GM18867 (cell line): ENCODE results near the gene SLC25A42.

Experiments used
- ATAC-seq: cut with Tn5 transposase; IDR thresholded peaks from one replicate; pipeline ENCODE4 v1.9.1; 2021; ENCODE audit warnings: mild to moderate bottlenecking, moderate library complexity; ENCODE audit not compliant: unreplicated experiment

SLC25A42 gene

DNA sequence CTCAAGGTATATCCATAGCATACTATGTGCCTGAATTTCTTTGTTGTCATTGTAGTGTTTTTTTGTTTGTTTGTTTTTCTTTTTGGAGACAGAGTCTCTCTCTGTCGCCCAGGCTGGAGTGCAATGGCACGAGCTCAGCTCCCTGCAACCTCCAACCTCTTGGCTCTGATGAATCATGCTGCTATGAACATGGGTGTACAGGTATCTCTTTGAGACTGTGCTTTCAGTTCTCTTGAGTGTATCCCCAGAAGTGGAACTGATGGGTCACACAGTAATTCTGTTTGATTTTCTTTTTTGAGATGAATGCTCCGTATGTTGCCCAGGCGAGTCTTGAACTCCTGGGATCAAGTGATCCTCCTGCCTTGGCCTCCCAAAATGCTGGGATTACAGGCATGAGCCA is 13.7 kb upstream of the SLC25A42 start:
- no peak for ATAC-seq

DNA sequence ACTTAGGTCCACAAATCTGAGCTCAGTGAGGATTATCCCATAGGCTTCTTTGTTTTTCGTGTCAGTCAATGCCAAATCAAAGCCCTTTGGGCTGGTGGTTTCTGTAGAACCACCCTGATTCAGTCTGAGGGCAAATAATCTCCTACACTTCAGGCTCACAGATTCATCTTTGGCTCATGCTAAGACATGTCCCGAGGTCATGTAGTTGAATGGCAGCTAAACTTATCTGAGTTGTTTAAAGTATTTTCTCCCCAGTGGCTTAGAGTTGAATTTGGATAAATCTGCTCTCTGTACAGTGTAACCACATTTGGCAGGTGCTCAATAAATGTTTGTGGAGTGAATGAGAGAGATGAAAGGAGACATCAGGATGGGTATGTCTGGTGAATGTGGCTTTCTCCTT is 13.1 kb upstream of the SLC25A42 start:
- no peak for ATAC-seq

- no peak for ATAC-seq
Observed at GRCh38 chr19:19051478-19052213, 12.1 kb upstream of the SLC25A42 start.

DNA sequence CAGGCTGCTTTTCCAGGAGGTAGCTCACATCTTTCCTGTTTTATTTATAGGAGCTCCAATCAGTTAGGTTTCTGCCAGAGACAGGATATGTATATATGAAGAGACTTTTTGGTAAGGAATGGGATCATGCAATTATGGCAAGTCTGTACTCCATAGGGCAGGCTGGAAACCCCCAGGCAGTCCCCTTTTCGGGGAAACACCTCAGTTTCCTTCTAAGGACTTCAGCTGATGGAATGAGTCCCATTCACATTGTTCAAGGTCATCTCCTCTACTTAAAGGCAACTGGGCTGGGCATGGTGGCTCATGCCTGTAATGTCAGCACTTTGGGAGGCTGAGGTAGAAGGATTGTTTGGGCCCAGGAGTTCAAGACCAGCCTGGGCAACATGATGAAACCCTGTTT is 10.9 kb upstream of the SLC25A42 start:
- ATAC-seq = no peak

DNA sequence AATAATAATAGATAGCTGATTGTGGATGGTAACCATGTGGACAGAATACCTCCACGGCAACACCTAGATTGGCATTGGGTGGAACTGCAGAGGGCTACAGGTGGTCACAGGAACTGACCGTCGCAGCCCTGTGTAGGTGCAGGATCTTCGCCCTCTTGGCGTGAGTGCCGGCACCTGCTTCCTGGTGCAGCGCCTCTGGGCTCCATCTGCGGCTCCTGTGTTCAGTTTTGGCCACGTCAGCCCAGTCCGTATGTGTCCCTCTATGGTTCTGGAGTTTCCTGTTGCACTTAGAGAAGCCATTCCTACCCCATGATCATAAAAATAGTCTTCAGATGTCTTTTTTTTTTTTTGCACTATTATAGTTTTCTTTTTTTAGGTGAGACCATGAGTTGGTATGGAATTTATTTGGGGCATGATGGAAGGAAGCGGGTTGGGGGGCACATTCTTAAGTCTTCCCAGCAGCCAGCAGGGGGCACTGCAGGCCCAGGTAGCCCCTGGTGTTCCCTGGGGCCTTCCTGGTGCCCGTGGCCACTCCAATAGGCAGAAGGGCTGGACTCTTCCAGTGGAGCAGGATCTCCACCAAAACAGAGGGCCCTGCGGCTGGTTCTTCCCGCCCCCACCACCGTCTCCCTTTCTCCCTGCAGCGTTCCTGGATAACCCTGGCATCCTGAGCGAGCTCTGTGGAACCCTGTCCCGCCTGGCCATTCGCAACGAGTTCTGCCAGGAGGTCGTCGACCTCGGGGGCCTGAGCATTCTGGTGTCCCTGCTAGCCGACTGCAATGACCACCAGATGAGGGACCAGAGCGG is 10.1 kb upstream of the SLC25A42 start:
- no peak for ATAC-seq

DNA sequence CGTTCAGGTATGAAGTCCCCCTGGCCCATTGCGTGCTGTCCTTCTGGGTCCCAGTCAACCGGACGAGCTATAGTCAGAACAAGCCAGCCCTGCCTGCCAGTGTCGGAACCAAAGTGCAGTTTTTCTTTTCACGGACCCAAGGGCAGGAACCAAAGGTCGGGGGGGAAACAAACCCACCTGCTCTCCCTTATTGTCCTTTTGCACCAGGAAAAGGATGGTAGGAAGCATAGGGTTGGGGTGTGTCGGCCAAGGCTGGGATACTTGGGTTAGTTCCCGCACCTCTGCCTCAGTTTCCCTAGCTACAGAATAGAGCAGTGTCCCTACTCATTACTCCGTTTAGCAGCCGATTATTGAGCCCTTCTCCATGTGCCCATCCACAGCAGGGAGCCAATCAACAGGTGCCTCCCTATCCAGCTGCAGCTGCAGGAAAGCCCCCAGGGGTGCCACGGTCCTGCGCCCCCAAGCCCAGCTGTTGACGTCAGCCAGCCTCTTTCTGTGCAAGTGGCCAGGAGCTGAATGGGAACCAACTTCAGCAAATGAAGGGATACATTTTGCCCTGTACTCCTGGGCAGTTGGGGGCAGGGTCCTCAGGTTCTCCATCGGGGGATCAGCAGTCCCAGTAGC is 9.4 kb upstream of the SLC25A42 start:
- no peak for ATAC-seq

- ATAC-seq = no peak
Observed at GRCh38 chr19:19054939-19055440, 8.8 kb upstream of the SLC25A42 start.

- ATAC-seq = no peak
Observed at GRCh38 chr19:19055701-19056100, 8.1 kb upstream of the SLC25A42 start.

DNA sequence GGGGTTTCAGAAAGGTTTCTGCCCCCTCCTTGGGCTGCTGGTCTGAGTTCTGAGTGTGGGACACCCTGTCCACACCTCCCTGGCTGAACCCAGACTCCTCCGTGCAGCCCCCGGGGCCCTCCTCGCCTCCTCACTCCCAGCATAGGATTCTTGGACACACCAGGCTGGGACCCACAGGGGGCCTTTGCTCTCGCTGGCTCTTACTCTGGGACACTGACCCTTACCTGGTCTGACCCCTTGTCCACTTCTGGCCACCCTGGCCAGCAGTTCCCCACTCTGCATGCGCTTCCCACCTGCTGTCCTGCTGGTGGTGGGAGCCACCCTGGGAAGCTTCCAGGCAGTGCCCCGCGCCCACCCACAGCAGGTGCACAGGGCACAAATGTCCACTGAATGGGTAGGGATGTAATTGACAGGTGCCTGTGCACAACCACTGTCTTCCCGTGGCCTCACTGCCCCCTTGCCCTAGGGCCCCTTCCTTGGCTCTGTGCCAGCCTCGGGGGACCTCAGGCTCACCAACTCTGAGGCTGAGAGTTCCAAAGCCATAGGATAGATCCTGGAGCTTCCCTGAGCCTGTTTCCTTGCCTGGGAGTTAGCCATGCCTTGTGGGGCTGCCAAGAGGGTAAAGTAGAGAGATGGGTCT is 7.0 kb upstream of the SLC25A42 start:
- ATAC-seq = no peak

- no peak for ATAC-seq
Observed at GRCh38 chr19:19057317-19057716, 6.5 kb upstream of the SLC25A42 start.

- no peak for ATAC-seq
Observed at GRCh38 chr19:19057720-19058119, 6.1 kb upstream of the SLC25A42 start.

- ATAC-seq = no peak
Observed at GRCh38 chr19:19059018-19059836, 4.6 kb upstream of the SLC25A42 start.

DNA sequence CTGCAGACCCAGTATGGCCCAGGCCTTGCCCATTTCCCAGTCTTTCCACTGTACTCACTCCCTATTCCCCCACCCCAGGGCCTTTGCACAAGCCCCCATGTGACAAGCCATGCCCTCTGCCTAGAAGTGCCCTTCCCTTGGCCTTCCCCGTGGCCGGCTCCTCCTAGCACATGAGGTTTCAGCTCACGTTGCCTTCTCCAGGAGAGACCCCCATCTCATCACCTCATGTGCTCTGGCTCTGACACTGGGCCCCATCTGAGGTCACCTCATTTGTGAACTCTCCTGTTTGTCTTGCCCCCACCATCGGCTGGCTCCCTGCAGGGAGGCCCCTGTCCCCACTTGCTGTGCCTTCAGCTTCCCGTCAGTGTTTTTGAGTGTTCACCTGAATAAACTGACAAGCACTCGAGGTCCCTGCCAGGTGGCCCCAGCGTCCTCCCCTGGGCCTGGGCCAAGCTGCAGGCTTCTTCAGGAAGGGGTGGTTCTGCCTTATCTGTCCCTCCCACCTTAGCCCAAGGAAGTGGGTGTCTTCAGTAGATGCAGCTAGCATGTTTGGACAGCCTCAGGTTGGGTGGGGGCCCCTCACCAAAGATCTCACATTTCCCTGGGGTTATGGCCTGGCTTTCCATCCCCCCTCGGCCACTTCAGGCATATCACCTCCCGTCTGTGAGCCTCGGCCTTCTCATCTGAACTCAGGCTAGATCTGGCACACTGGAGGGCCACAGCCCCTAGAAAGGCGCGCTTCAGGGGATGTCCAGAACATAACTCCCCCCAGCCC is 3.8 kb upstream of the SLC25A42 start:
- no peak for ATAC-seq

DNA sequence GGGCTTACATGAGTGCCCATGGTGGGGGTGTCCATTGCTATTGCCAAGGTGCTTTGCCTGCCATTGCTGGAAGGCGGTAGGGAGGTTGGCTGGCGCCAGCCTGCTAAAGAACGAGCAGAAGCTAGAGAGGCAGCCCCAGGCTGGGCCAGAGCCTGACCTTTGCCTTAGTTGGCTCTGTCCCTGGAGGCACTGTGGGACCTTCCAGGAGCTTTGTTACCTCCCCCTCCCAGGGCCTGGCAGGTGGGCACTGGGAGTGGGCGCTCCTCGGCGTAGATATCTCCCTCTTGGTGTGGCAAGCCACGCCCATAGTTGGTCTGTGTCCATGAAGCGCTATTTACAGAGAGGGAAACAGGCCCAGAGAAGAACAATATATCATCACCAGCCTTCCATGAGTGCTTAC is 2.3 kb upstream of the SLC25A42 start:
- ATAC-seq = no peak

GRCh38 chr19:19062454-19063182 is 1.2 kb upstream of the SLC25A42 start:
- no peak for ATAC-seq

GRCh38 chr19:19064098-19064722 is 416 bp downstream of the SLC25A42 start:
- no peak for ATAC-seq

DNA sequence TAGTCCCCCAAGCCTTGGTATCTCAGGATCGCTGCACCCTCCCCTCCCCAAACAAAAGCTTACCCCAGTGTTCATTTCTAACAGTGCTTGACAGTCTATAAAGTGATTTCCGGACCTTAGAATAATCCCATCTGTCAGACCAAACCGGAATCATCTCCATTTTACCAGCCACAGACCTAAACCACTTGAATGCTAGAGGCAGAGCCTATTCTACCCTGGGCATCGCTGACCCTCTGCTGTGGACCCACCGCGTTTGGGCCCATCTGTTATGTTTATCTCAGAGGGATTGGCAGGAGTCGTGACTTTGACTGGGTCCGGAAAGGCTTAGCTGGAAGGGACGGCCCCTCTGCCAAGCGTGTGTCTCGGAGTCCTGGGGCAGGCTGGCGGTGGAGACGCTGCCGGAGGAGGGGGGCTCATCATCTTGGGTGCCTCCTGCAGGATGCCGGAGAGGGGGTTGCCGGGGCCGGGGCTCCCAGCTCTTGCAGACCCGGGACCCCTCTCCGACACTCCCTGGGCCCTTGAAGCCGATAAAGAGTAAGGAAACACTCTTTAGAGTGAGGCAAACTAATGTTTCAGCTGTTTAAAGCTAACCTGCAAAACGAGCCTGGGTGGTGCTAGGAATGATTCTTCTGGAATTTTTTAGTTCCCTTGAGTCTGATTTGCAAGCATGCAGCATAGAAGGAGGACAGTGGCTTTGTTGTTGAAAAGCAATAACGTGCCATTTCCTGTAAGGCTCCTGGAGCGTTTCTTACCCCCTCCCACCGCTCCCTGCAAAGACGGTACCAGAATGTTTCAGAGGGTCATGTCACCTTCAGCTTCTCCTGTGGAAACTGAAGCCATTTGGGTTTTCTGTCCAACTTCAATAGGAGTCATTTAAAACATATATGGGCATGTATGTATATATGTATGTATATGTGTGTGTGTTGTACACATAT is 1.3 kb downstream of the SLC25A42 start:
- ATAC-seq = no peak
